Thymus (tissue), 14 donors: ENCODE data around the gene PSD4. TPM values are rescaled to one million over a fixed set of nuclear protein-coding genes. Genes with fewer than 3 reads are reported as not detected.

Experiments
- DNase-seq, 9 donors: peaks; one replicate each; pipeline ENCODE4 v3.0.0-alpha.2; 2013; ENCODE audit warnings: low spot score in 9 of 9, low read depth in 6 of 9, missing footprints in 1 of 9
- H3K27ac ChIP-seq, 2 donors: one replicate each; pipeline ENCODE4 v1.5.1; 2013; ENCODE audit warnings: control low read depth in 1 of 2, low read depth in 1 of 2, low read length in 1 of 2, mild to moderate bottlenecking in 1 of 2, moderate library complexity in 1 of 2
- H3K27me3 ChIP-seq, 2 donors: one replicate each; pipeline ENCODE4 v1.5.1; 2013; ENCODE audit warnings: low read length in 1 of 2; ENCODE audit not compliant: control insufficient read depth in 2 of 2, insufficient read depth in 1 of 2
- H3K36me3 ChIP-seq, 2 donors: one replicate each; pipeline ENCODE4 v1.5.1; 2013; ENCODE audit warnings: low read length in 1 of 2, mild to moderate bottlenecking in 1 of 2, moderate library complexity in 1 of 2; ENCODE audit not compliant: control insufficient read depth in 2 of 2, insufficient read depth in 2 of 2
- H3K4me1 ChIP-seq, 2 donors: one replicate each; pipeline ENCODE4 v1.5.1; 2013; ENCODE audit warnings: low read length in 2 of 2; ENCODE audit not compliant: control insufficient read depth in 2 of 2, insufficient read depth in 2 of 2
- H3K4me3 ChIP-seq, 2 donors: one replicate each; pipeline ENCODE4 v1.5.1; 2013; ENCODE audit warnings: low read length in 2 of 2, control low read depth in 1 of 2, mild to moderate bottlenecking in 1 of 2
- H3K9me3 ChIP-seq, 2 donors: one replicate each; pipeline ENCODE4 v1.5.1; 2013; ENCODE audit warnings: low read length in 1 of 2, mild to moderate bottlenecking in 1 of 2; ENCODE audit not compliant: control insufficient read depth in 2 of 2, insufficient read depth in 1 of 2
- WGBS: extraction: QIAGEN DNeasy Blood & Tissue Kit; methylation state at CpG from one replicate; pipeline ENCODE4 v1.1.7; 2013; 5-methylcytosine and 5-hydroxymethylcytosine counted together
- long read RNA-seq, 10 donors: transcript quantifications; one replicate each; lab custom pipeline, GENCODE V29; 2026
- polyA plus RNA-seq: library from polyadenylated mRNA; stranded (reverse); fragments of 200-250 nt; gene quantifications from one replicate; pipeline ENCODE4 v1.2.3, GENCODE V29; 2013
- total RNA-seq: library from RNA; stranded (reverse); fragments of 120-200 nt; gene quantifications from one replicate; pipeline ENCODE4 v1.2.4, GENCODE V29; 2013
- donor health status: healthy.

Gene PSD4
- 81.8 TPM for total RNA-seq
- 92.1 TPM for polyA plus RNA-seq
- long read RNA-seq, donor 1, partial matches to known transcripts = 5 of 5 reads
- long read RNA-seq, donor 1, other reads (novel, unspliced or antisense) = 0 of 5 reads
- long read RNA-seq, donor 2, full-length matches to known transcripts = 4 of 30 reads
- long read RNA-seq, donor 2, partial matches to known transcripts = 26 of 30 reads
- long read RNA-seq, donor 2, other reads (novel, unspliced or antisense) = 0 of 30 reads
- long read RNA-seq, donor 3, full-length matches to known transcripts = 3 of 8 reads
- long read RNA-seq, donor 3, partial matches to known transcripts = 5 of 8 reads
- long read RNA-seq, donor 3, other reads (novel, unspliced or antisense) = 0 of 8 reads
- long read RNA-seq, donor 4 = 0 reads
- long read RNA-seq, donor 5, partial matches to known transcripts = 13 of 15 reads
- long read RNA-seq, donor 5, other reads (novel, unspliced or antisense) = 0 of 15 reads
- long read RNA-seq, donor 6, partial matches to known transcripts = 0 of 1 reads
- long read RNA-seq, donor 6, other reads (novel, unspliced or antisense) = 0 of 1 reads
- long read RNA-seq, donor 7, partial matches to known transcripts = 5 of 5 reads
- long read RNA-seq, donor 7, other reads (novel, unspliced or antisense) = 0 of 5 reads
- long read RNA-seq, donor 8, partial matches to known transcripts = 0 of 2 reads
- long read RNA-seq, donor 8, other reads (novel, unspliced or antisense) = 0 of 2 reads
- long read RNA-seq, donor 9, partial matches to known transcripts = 0 of 3 reads
- long read RNA-seq, donor 9, other reads (novel, unspliced or antisense) = 0 of 3 reads
- long read RNA-seq, donor 10, full-length matches to known transcripts = 2 of 10 reads
- long read RNA-seq, donor 10, partial matches to known transcripts = 8 of 10 reads
- long read RNA-seq, donor 10, other reads (novel, unspliced or antisense) = 0 of 10 reads

- WGBS = 6% methylated on average over 14 of the region's 14 CpGs
These were observed at the start of gene PSD4 for GRCh38 chr2:113173542-113174375. PSD4 (plus strand) TSS chr2:113173971; CDS start chr2:113182457, 8,486 bp downstream.

GRCh38 chr2:113124181-113124961 lies 49.4 kb upstream of the PSD4 start:
- WGBS = 36% methylated on average over 12 of the region's 12 CpGs
- DNase-seq = no peak
- Histone ChIP-seq H3K4me1 (no peaks in the 10 kb centered on the region), H3K36me3 (no peaks in the 10 kb centered on the region), H3K27me3 (no peaks in the 10 kb centered on the region), H3K27ac (no peak overlapping the region), H3K4me3 (no peak overlapping the region), H3K9me3 (no peaks in the 10 kb centered on the region)

More at GRCh38 chr2:113173542-113174375, at the start of gene PSD4:
- Histone ChIP-seq H3K9me3 (peaks cover 1 to 3% of the 10 kb centered on the region in 2 donors), H3K36me3 (peaks cover 10 to 18% of the 10 kb centered on the region in 2 donors), H3K27me3 (no peaks in the 10 kb centered on the region), H3K4me1 (peaks cover 35 to 75% of the 10 kb centered on the region in 2 donors), H3K4me3 (peak within 1 kb of the TSS; percentile 85 to 96), H3K27ac (peak within 1 kb of the TSS; percentile 85 to 93)
- DNase-seq = peak; percentile 70 to 95 (median 87)

GRCh38 chr2:113124984-113125855 lies 48.6 kb upstream of the PSD4 start:
- no peak overlapping the region for H3K27ac ChIP-seq
- H3K4me1 ChIP-seq = no peaks in the 10 kb centered on the region
- H3K27me3 ChIP-seq = no peaks in the 10 kb centered on the region
- H3K4me3 ChIP-seq = no peak overlapping the region
- no peaks in the 10 kb centered on the region for H3K9me3 ChIP-seq
- WGBS = 85% methylated on average over 6 of the region's 6 CpGs
- no peaks in the 10 kb centered on the region for H3K36me3 ChIP-seq
- DNase-seq = no peak

DNA sequence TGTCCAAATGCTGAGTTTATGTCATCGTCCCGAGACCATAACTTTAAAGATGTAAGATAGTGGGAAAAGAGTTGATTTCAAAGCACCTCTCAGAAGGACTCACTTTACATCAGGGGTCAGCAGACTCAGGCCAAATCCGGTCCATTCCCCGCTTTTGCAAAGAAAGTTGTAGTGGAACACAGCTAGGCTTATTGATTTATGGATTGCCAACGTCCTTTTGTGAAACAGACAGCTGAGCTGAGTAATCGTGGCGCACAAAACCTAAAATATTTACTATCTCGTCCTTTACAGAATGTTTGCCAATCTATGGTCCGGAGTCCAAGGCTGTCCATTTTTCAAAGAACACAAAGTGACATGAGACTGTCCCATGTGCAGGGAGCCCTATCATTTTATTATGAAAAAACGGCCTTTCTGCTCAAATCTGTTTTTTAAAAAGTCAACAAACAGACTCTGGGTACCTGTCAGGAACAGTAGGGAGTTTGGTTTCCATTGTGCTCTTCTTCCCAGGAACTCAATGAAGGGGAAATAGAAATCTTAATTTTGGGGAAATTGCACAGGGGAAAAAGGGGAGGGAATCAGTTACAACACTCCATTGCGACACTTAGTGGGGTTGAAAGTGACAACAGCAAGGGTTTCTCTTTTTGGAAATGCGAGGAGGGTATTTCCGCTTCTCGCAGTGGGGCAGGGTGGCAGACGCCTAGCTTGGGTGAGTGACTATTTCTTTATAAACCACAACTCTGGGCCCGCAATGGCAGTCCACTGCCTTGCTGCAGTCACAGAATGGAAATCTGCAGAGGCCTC lies 46.7 kb upstream of the PSD4 start, which contains the start of gene IL1RN:
Gene IL1RN, plus strand, starts transcription at position 754 of the 801 bp plus-strand sequence. Its CDS starts 27 bp downstream, at position 781.
- no peak for DNase-seq
- H3K27me3 ChIP-seq = no peaks in the 10 kb centered on the region
- no peak within 1 kb of the TSS for H3K27ac ChIP-seq
- H3K4me1 ChIP-seq = no peaks in the 10 kb centered on the region
- H3K9me3 ChIP-seq = no peaks in the 10 kb centered on the region
- H3K4me3 ChIP-seq = no peak within 1 kb of the TSS
- WGBS = 92% methylated on average over 16 of the region's 16 CpGs
- no peaks in the 10 kb centered on the region for H3K36me3 ChIP-seq

- Histone ChIP-seq H3K27me3 (no peaks in the 10 kb centered on the region), H3K4me3 (no peak overlapping the region), H3K4me1 (peaks cover 0 to 3% of the 10 kb centered on the region in 2 donors), H3K27ac (no peak overlapping the region), H3K36me3 (no peaks in the 10 kb centered on the region), H3K9me3 (no peaks in the 10 kb centered on the region)
- no peak for DNase-seq
- WGBS = 95% methylated on average over 15 of the region's 15 CpGs
These were observed 45.9 kb upstream of the PSD4 start for GRCh38 chr2:113127646-113128570.

GRCh38 chr2:113129519-113130078 lies 44.2 kb upstream of the PSD4 start:
- H3K36me3 ChIP-seq = no peaks in the 10 kb centered on the region

More at GRCh38 chr2:113129519-113130078, 44.2 kb upstream of the PSD4 start:
- no peak overlapping the region for H3K27ac ChIP-seq
- H3K4me3 ChIP-seq = no peak overlapping the region
- DNase-seq = no peak
- H3K27me3 ChIP-seq = no peaks in the 10 kb centered on the region
- H3K9me3 ChIP-seq = no peaks in the 10 kb centered on the region
- peaks cover 8 to 20% of the 10 kb centered on the region in 2 donors for H3K4me1 ChIP-seq
- WGBS = 98% methylated on average over 2 of the region's 2 CpGs
